ENCODE results near the gene DENND1A.

DENND1A gene

GRCh38 chr9:123601828-123602227, 328.1 kb downstream of the DENND1A start:
- H3K23ac ChIP-seq (ENCODE audit: low read depth, low read length, poor library complexity): no peak overlapping the region
- H3K4ac ChIP-seq (ENCODE audit: low read length): no peak overlapping the region
- no peak overlapping the region for H4K91ac ChIP-seq (ENCODE audit: low read depth, low read length, poor library complexity)
- H3K4me2 ChIP-seq (ENCODE audit: insufficient read depth, low read length, poor library complexity, severe bottlenecking): no peak overlapping the region
- DNase-seq (ENCODE audit: low spot score): no peak
- H2BK120ac ChIP-seq (ENCODE audit: low read depth, low read length): no peak overlapping the region
- no peaks in the 10 kb centered on the region for H3K27me3 ChIP-seq (ENCODE audit: control insufficient read depth in 3 of 3, insufficient read depth in 3 of 3, low read depth in 1 of 3, low read length in 3 of 3)
- no peaks in the 10 kb centered on the region for H3K36me3 ChIP-seq (replicated peaks in 1 of 2; ENCODE audit: control insufficient read depth in 2 of 2, insufficient read depth in 2 of 2, low read length in 2 of 2)
- H3K27ac ChIP-seq (replicated peaks; ENCODE audit: low read length): no peak overlapping the region
- H3K18ac ChIP-seq (ENCODE audit: low read length): no peak overlapping the region
- H3K4me3 ChIP-seq (ENCODE audit: low read length in 2 of 2): no peak overlapping the region
- no peak overlapping the region for H2AK5ac ChIP-seq (ENCODE audit: low read depth, low read length)
- no peak overlapping the region for H2AFZ ChIP-seq (ENCODE audit: low read length)
- no peak overlapping the region for H3K14ac ChIP-seq (ENCODE audit: low read length)
- H2BK12ac ChIP-seq (ENCODE audit: low read length): no peak overlapping the region
- H4K8ac ChIP-seq (ENCODE audit: low read depth, low read length): no peak overlapping the region
- no peak overlapping the region for H3K9ac ChIP-seq (ENCODE audit: low read depth, low read length, poor library complexity)
- no CpG with 5 or more reads among the region's 2 CpGs for WGBS, 2 donors (ENCODE audit: extremely low coverage in 2 of 2, insufficient read length in 2 of 2, insufficient replicate concordance in 1 of 2)
- no peak overlapping the region for H2BK5ac ChIP-seq (ENCODE audit: low read length)
- peaks cover 0 to 7% of the 10 kb centered on the region in 2 donors for H3K4me1 ChIP-seq (ENCODE audit: control insufficient read depth in 2 of 2, insufficient read depth in 1 of 2, low read depth in 1 of 2, low read length in 2 of 2)
- H3K79me1 ChIP-seq (ENCODE audit: low read depth, low read length): no peaks in the 10 kb centered on the region
- H2BK15ac ChIP-seq (ENCODE audit: low read length): no peak overlapping the region
- no peaks in the 10 kb centered on the region for H3K9me3 ChIP-seq (replicated peaks in 1 of 2; ENCODE audit: control insufficient read depth in 2 of 2, insufficient read depth in 1 of 2, low read depth in 1 of 2, low read length in 2 of 2)

DNA sequence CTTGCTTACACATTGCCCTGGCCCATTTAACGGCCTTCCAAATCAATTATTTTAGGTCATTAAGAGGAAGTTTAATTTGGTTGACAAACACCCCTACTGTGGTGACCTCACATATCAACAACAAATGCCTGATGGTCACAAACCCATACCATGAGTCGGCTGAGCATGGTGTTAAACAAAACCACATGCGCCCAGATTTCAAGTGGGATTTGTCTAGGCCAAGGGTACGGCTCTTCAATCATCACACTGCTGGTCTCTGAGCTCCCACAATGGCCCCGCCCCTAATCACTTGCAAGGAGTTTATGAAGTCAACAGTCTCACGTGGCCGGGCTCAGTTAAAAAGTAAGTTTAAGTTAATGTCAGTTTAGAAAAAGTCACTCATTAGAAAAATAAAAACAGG, 330.1 kb downstream of the DENND1A start:
- DNase-seq (ENCODE audit: low spot score): no peak
- H3K4me2 ChIP-seq (ENCODE audit: insufficient read depth, low read length, poor library complexity, severe bottlenecking): no peak overlapping the region
- no CpG with 5 or more reads among the region's 7 CpGs for WGBS, 2 donors (ENCODE audit: extremely low coverage in 2 of 2, insufficient read length in 2 of 2, insufficient replicate concordance in 1 of 2)

DNA sequence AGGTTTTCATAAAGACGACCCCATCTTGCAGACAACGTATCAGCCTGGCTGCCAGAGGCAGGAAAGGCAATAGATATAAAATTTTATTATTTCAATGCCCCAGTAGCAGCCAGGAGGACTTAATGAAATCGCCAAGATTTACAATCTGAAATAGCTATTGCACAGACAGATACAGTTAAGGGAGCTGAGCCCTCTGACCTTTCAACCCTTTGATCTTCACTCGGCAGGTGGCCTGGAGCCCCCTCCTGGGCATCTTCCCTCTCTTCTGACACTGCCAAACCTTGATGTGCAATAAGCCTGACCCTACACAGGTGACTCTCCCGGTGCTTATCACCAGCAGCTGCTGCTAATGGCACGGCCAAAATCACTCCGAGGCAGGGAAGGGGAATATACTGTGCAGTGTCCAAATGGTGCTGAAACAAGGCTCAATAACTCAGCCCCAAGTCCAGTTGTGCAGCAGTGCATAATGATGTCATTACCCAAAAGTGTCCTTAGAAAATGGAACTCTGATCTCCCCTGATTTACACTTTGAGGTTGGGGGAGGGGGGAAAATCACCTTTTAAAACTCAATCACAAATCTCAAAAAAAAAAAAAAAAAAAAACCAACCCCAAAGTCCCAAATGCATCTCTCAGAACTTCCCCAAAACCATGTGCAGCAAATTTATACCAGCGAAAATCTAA, 331.9 kb downstream of the DENND1A start:
- no peak for DNase-seq (ENCODE audit: low spot score)
- Histone ChIP-seq H2BK15ac (ENCODE audit: low read length) (no peak overlapping the region), H2AK5ac (ENCODE audit: low read depth, low read length) (no peak overlapping the region), H3K79me1 (ENCODE audit: low read depth, low read length) (no peaks in the 10 kb centered on the region), H3K4ac (ENCODE audit: low read length) (no peak overlapping the region), H3K9ac (ENCODE audit: low read depth, low read length, poor library complexity) (no peak overlapping the region), H3K36me3 (replicated peaks in 1 of 2; ENCODE audit: control insufficient read depth in 2 of 2, insufficient read depth in 2 of 2, low read length in 2 of 2) (no peaks in the 10 kb centered on the region), H3K4me2 (ENCODE audit: insufficient read depth, low read length, poor library complexity, severe bottlenecking) (no peak overlapping the region), H4K91ac (ENCODE audit: low read depth, low read length, poor library complexity) (no peak overlapping the region), H2BK5ac (ENCODE audit: low read length) (no peak overlapping the region), H3K18ac (ENCODE audit: low read length) (no peak overlapping the region), H3K27ac (replicated peaks; ENCODE audit: low read length) (no peak overlapping the region), H2AFZ (ENCODE audit: low read length) (no peak overlapping the region), H3K23ac (ENCODE audit: low read depth, low read length, poor library complexity) (no peak overlapping the region), H3K9me3 (replicated peaks in 1 of 2; ENCODE audit: control insufficient read depth in 2 of 2, insufficient read depth in 1 of 2, low read depth in 1 of 2, low read length in 2 of 2) (no peaks in the 10 kb centered on the region), H3K27me3 (ENCODE audit: control insufficient read depth in 3 of 3, insufficient read depth in 3 of 3, low read depth in 1 of 3, low read length in 3 of 3) (no peaks in the 10 kb centered on the region), H3K4me1 (ENCODE audit: control insufficient read depth in 2 of 2, insufficient read depth in 1 of 2, low read depth in 1 of 2, low read length in 2 of 2) (peaks cover 4 to 7% of the 10 kb centered on the region in 2 donors), H3K4me3 (ENCODE audit: low read length in 2 of 2) (no peak overlapping the region), H2BK120ac (ENCODE audit: low read depth, low read length) (no peak overlapping the region), H2BK12ac (ENCODE audit: low read length) (no peak overlapping the region), H4K8ac (ENCODE audit: low read depth, low read length) (no peak overlapping the region), H3K14ac (ENCODE audit: low read length) (no peak overlapping the region)
- no CpG with 5 or more reads among the region's 8 CpGs for WGBS, 2 donors (ENCODE audit: extremely low coverage in 2 of 2, insufficient read length in 2 of 2, insufficient replicate concordance in 1 of 2)

More for the DNA sequence above, 330.1 kb downstream of the DENND1A start:
- no peaks in the 10 kb centered on the region for H3K27me3 ChIP-seq (ENCODE audit: control insufficient read depth in 3 of 3, insufficient read depth in 3 of 3, low read depth in 1 of 3, low read length in 3 of 3)
- no peaks in the 10 kb centered on the region for H3K79me1 ChIP-seq (ENCODE audit: low read depth, low read length)
- no peak overlapping the region for H2BK120ac ChIP-seq (ENCODE audit: low read depth, low read length)
- H3K36me3 ChIP-seq (replicated peaks in 1 of 2; ENCODE audit: control insufficient read depth in 2 of 2, insufficient read depth in 2 of 2, low read length in 2 of 2): no peaks in the 10 kb centered on the region
- no peak overlapping the region for H2BK5ac ChIP-seq (ENCODE audit: low read length)
- no peak overlapping the region for H3K9ac ChIP-seq (ENCODE audit: low read depth, low read length, poor library complexity)
- peaks cover under 1 to 10% of the 10 kb centered on the region in 2 donors for H3K4me1 ChIP-seq (ENCODE audit: control insufficient read depth in 2 of 2, insufficient read depth in 1 of 2, low read depth in 1 of 2, low read length in 2 of 2)
- H3K4ac ChIP-seq (ENCODE audit: low read length): no peak overlapping the region
- H2BK15ac ChIP-seq (ENCODE audit: low read length): no peak overlapping the region
- H3K27ac ChIP-seq (replicated peaks; ENCODE audit: low read length): no peak overlapping the region
- no peak overlapping the region for H4K91ac ChIP-seq (ENCODE audit: low read depth, low read length, poor library complexity)
- no peak overlapping the region for H3K18ac ChIP-seq (ENCODE audit: low read length)
- no peak overlapping the region for H2BK12ac ChIP-seq (ENCODE audit: low read length)
- H3K4me3 ChIP-seq (ENCODE audit: low read length in 2 of 2): no peak overlapping the region
- H2AFZ ChIP-seq (ENCODE audit: low read length): no peak overlapping the region
- H3K14ac ChIP-seq (ENCODE audit: low read length): no peak overlapping the region
- H3K9me3 ChIP-seq (replicated peaks in 1 of 2; ENCODE audit: control insufficient read depth in 2 of 2, insufficient read depth in 1 of 2, low read depth in 1 of 2, low read length in 2 of 2): no peaks in the 10 kb centered on the region
- H3K23ac ChIP-seq (ENCODE audit: low read depth, low read length, poor library complexity): no peak overlapping the region
- no peak overlapping the region for H2AK5ac ChIP-seq (ENCODE audit: low read depth, low read length)
- H4K8ac ChIP-seq (ENCODE audit: low read depth, low read length): no peak overlapping the region

DNA sequence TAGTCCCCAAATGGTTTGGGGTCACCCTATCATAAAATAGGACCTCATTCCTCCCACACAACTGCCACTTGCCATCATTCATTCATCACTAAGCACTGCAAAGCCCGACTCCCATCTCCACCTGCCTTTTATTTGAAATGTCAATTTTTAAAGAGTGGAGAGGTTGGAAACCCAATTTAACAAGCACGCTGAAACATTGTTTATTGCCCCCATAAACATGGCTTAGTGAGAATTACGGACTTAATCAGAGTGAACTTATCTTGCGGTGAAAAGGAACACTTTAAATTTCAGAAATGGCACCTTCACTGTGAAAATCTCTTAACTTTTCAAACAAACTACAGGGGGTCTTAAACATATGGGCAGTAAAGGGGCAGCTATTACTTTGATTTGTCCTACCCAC, 332.9 kb downstream of the DENND1A start:
- Histone ChIP-seq H2BK15ac (ENCODE audit: low read length) (no peak overlapping the region), H2AFZ (ENCODE audit: low read length) (no peak overlapping the region), H3K14ac (ENCODE audit: low read length) (no peak overlapping the region), H3K18ac (ENCODE audit: low read length) (no peak overlapping the region), H2BK5ac (ENCODE audit: low read length) (no peak overlapping the region), H3K4ac (ENCODE audit: low read length) (no peak overlapping the region), H2AK5ac (ENCODE audit: low read depth, low read length) (no peak overlapping the region), H3K4me3 (ENCODE audit: low read length in 2 of 2) (no peak overlapping the region), H3K79me1 (ENCODE audit: low read depth, low read length) (no peaks in the 10 kb centered on the region), H2BK120ac (ENCODE audit: low read depth, low read length) (no peak overlapping the region), H3K27ac (replicated peaks; ENCODE audit: low read length) (no peak overlapping the region), H3K36me3 (replicated peaks in 1 of 2; ENCODE audit: control insufficient read depth in 2 of 2, insufficient read depth in 2 of 2, low read length in 2 of 2) (no peaks in the 10 kb centered on the region), H3K9me3 (replicated peaks in 1 of 2; ENCODE audit: control insufficient read depth in 2 of 2, insufficient read depth in 1 of 2, low read depth in 1 of 2, low read length in 2 of 2) (no peaks in the 10 kb centered on the region), H2BK12ac (ENCODE audit: low read length) (no peak overlapping the region), H3K9ac (ENCODE audit: low read depth, low read length, poor library complexity) (no peak overlapping the region), H4K91ac (ENCODE audit: low read depth, low read length, poor library complexity) (no peak overlapping the region), H3K23ac (ENCODE audit: low read depth, low read length, poor library complexity) (no peak overlapping the region), H3K4me2 (ENCODE audit: insufficient read depth, low read length, poor library complexity, severe bottlenecking) (no peak overlapping the region), H4K8ac (ENCODE audit: low read depth, low read length) (no peak overlapping the region), H3K4me1 (ENCODE audit: control insufficient read depth in 2 of 2, insufficient read depth in 1 of 2, low read depth in 1 of 2, low read length in 2 of 2) (peaks cover 4 to 7% of the 10 kb centered on the region in 2 donors), H3K27me3 (ENCODE audit: control insufficient read depth in 3 of 3, insufficient read depth in 3 of 3, low read depth in 1 of 3, low read length in 3 of 3) (no peaks in the 10 kb centered on the region)
- DNase-seq (ENCODE audit: low spot score): no peak
- no CpG with 5 or more reads among the region's 4 CpGs for WGBS, 2 donors (ENCODE audit: extremely low coverage in 2 of 2, insufficient read length in 2 of 2, insufficient replicate concordance in 1 of 2)

Measured in neuronal stem cell (in vitro differentiated cells).